HepG2 (cell line): ENCODE measurements around the gene TCF7L2. TPM values are rescaled to one million over a fixed set of nuclear protein-coding genes. Genes with fewer than 3 reads are reported as not detected.

Experiments
- AHDC1 ChIP-seq: sonication (generic); formaldehyde crosslinking; IDR thresholded peaks from 2 replicates; pipeline ENCODE4 v1.5.1; 2020; ENCODE audit warnings: mild to moderate bottlenecking, missing genetic modification reagents, borderline replicate concordance
- GRHL1 ChIP-seq: sonication (generic); formaldehyde crosslinking; conservative IDR thresholded peaks from 2 replicates; pipeline ENCODE4 v1.8.0; 2022; ENCODE audit warnings: missing genetic modification reagents
- KIAA2018 ChIP-seq: sonication (generic); formaldehyde crosslinking; IDR thresholded peaks from 2 replicates; pipeline ENCODE4 v1.5.0; 2020; ENCODE audit warnings: mild to moderate bottlenecking, missing genetic modification reagents, borderline replicate concordance
- POGZ ChIP-seq: sonication (generic); formaldehyde crosslinking; IDR thresholded peaks from 2 replicates; pipeline ENCODE4 v1.4.0; 2020; ENCODE audit warnings: mild to moderate bottlenecking, missing genetic modification reagents
- UBTF ChIP-seq: sonication (generic); formaldehyde crosslinking; IDR thresholded peaks from 2 replicates; pipeline ENCODE4 v1.4.0; 2020; ENCODE audit warnings: mild to moderate bottlenecking, missing genetic modification reagents
- ZC3H13 ChIP-seq: sonication (generic); formaldehyde crosslinking; IDR thresholded peaks from 2 replicates; pipeline ENCODE4 v1.8.1; 2023; ENCODE audit warnings: mild to moderate bottlenecking, missing genetic modification reagents, moderate library complexity
- ZFP82 ChIP-seq: sonication (generic); formaldehyde crosslinking; IDR thresholded peaks from 2 replicates; pipeline ENCODE4 v1.5.1; 2020; ENCODE audit warnings: mild to moderate bottlenecking, missing genetic modification reagents, borderline replicate concordance
- ZMYM3 ChIP-seq: sonication (generic); formaldehyde crosslinking; IDR thresholded peaks from 2 replicates; pipeline ENCODE4 v1.5.1; 2020; ENCODE audit warnings: mild to moderate bottlenecking, missing genetic modification reagents
- polyA plus RNA-seq, 8 experiments: library from polyadenylated mRNA; depleted of rRNA in 3 of 8; stranded (reverse) in 7 of 8; unstranded in 1 of 8; fragments of >200 nt; fragmentation: Illumina TruSeq in 4 of 8; extraction: Trizol in 4 of 8; gene quantifications; 2 replicates each; pipeline versions ENCODE4 v1.2.1 to v1.2.3, GENCODE V29; 2011 to 2016; ENCODE audit warnings: low read depth in 4 of 8, missing spikeins in 1 of 8, mixed read lengths in 1 of 8; ENCODE audit not compliant: insufficient read depth in 1 of 8
- total RNA-seq, 5 experiments: library from RNA; depleted of rRNA; stranded (reverse); fragments of >200 nt; fragmentation: Illumina TruSeq; extraction: Trizol; gene quantifications; 2 replicates each; pipeline ENCODE4 v1.2.3, GENCODE V29; 2016; ENCODE audit warnings: low read depth in 1 of 5

Gene TCF7L2
- total and polyA plus RNA-seq, 2 of the 13 experiments (the other 11 are each of a cell fraction or from before 2014, with no cell fraction given): 3.9 to 13.7 TPM

DNA sequence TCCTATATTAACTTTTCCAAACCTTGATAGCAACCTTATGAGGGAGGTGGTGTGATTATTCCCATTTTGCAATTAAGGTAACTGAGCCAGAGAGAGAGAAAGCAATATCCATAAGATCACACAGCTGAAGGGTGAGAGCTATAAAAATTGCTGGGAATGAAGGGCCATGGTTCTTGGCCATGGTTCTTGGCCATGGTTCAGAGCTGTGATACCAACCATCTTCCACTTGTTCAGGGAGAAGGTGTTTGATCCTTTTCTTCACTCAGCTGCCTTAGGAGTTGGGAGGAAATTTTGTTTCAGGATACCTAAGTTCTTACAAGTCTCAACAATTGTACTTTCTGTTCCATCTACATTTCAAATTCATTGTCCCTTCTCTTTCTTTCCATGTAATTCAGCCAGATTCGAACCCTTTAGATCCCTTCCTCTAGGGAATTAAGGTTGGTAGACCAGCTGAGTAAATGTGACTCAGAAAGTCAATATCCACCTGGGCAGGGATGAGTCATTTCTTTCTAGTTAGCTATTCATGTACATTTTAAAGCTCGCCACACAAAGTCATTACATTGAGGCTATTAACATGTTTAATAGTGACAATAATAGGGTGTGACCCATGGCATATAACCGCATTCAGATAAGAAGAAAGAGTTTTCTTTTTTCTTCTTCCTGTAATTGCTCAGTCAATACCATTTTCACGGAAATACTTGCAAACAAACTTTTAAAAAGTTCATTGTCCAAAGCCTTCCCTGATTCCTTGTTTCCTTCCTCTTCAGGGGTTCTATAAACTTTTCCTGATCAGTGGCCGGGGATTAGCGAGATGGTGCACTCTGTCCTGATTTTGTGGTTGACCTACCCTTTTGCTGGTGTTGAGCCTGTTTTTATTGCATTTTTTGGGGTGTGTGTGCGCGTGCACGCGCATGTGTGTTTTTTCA is 143.4 kb downstream of the TCF7L2 start (continued):
- TF ChIP-seq UBTF (no peak), ZFP82 (no peak), GRHL1 (CRISPR knock-in tag) (no peak), KIAA2018 (CRISPR knock-in tag) (no peak), AHDC1 (CRISPR knock-in tag) (peak; percentile 71; the same call in 1 of the 2 replicates), ZMYM3 (CRISPR knock-in tag) (no peak), POGZ (no peak; the same call in none of the 2 replicates), ZC3H13 (CRISPR knock-in tag) (no peak)
